Lower leg skin (tissue), 3 donors: ENCODE data around the gene BAIAP2.

Experiments used
- POLR2A ChIP-seq, 2 donors: fragments of 450-650 bp; IDR thresholded peaks; one replicate each; pipeline ENCODE4 v1.6.1; 2016 to 2017; ENCODE audit warnings: antibody characterized with exemption in 2 of 2, mild to moderate bottlenecking in 1 of 2, moderate library complexity in 1 of 2
- TF ChIP-seq, protein P1 (sequence below), 3 donors: fragments of 450-650 bp; IDR thresholded peaks; one replicate each; pipeline ENCODE4 v1.5.1; 2016; ENCODE audit warnings: antibody characterized with exemption in 3 of 3, mild to moderate bottlenecking in 3 of 3, moderate library complexity in 2 of 3

DNA sequence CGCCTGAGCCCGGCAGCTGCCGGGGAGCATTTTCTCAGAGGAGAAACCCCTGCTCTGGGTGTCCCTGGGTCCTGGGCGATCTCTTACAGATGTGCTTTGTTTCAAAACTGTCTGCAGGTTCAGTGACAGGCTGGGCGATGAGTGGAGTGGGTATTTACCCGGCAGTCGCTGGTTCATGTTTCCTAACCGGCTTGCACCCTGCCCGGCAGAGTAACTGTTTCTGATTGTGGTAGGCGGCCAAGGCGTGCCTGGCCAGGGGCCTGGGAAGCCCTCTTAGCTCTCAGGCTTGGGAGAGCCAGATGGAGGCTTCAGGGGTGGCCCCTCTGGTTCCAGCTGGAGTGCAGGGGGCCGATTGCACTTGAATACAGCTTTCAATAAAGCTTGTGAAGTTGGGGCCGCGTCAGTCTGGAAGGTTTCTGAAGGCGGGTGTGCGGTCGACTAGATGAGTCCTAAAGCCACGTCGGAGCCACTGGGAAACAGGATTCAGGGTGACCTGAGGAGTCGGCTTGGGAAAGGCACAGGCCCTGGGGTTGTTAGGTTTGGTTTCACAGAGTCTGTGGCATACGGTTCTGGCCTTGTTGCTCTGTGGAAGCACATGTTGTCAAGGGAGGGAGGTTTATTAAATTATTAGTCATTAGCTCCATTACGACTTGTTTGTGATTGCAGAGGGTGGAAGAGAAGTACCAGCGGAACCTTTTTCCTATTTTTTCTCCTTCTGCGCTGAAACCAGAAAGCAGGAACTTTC, 1.4 kb downstream of the BAIAP2 start:
- TF ChIP-seq, protein P1, sequence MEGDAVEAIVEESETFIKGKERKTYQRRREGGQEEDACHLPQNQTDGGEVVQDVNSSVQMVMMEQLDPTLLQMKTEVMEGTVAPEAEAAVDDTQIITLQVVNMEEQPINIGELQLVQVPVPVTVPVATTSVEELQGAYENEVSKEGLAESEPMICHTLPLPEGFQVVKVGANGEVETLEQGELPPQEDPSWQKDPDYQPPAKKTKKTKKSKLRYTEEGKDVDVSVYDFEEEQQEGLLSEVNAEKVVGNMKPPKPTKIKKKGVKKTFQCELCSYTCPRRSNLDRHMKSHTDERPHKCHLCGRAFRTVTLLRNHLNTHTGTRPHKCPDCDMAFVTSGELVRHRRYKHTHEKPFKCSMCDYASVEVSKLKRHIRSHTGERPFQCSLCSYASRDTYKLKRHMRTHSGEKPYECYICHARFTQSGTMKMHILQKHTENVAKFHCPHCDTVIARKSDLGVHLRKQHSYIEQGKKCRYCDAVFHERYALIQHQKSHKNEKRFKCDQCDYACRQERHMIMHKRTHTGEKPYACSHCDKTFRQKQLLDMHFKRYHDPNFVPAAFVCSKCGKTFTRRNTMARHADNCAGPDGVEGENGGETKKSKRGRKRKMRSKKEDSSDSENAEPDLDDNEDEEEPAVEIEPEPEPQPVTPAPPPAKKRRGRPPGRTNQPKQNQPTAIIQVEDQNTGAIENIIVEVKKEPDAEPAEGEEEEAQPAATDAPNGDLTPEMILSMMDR (IDR thresholded peaks at IDR 0.05): no peak
- no peak for TF ChIP-seq POLR2A (IDR thresholded peaks at IDR 0.05)
